ENCODE results near the gene ANKRD6. TPM values are rescaled to one million over a fixed set of nuclear protein-coding genes. Genes with fewer than 3 reads are reported as not detected.

The ANKRD6 gene
- total RNA-seq, 4 donors from 2014 or later = 2.7 to 9.4 (median 6.6) TPM

GRCh38 chr6:89662659-89663223, 229.8 kb downstream of the ANKRD6 start:
- 64 to 66% methylated on average over 3 to 4 of the region's 4 CpGs for WGBS, 2 donors (ENCODE audit: low coverage in 1 of 2)
- Histone ChIP-seq H3K36me3 (peaks cover 0 to 43% (median 7%) of the 10 kb centered on the region in 4 donors), H3K4me3 (no peak overlapping the region), H3K9me3 (no peaks in the 10 kb centered on the region), H3K4me1 (peaks cover 0 to 12% (median 0%) of the 10 kb centered on the region in 4 donors), H3K27ac (peak overlapping the region in 3 of 4 donors; percentile 14 to 51 (median 43)), H3K27me3 (no peaks in the 10 kb centered on the region)
- TF ChIP-seq POLR2A (IDR thresholded peaks at IDR 0.05) (no peak), POLR2AphosphoS5 (IDR thresholded peaks at IDR 0.05) (peak in 1 of 3 donors; percentile 30)
- intact Hi-C loops (cut with DNase I; ENCODE audit: low total_unique reads) = no loop called here
- peak; percentile 24 for DNase-seq
- in situ Hi-C loops (cut with MboI; ENCODE audit: low pct_ligation_motif_present in 1 of 4, low pct_unique_long_range_greater_than_20kb in 1 of 4, low sequenced_read_pairs in 3 of 4) = no loop called here

GRCh38 chr6:89667872-89668556, 235.1 kb downstream of the ANKRD6 start:
- 87 to 92% methylated on average over 5 of the region's 5 CpGs for WGBS, 2 donors (ENCODE audit: low coverage in 1 of 2)
- Histone ChIP-seq H3K27me3 (no peaks in the 10 kb centered on the region), H3K4me3 (no peak overlapping the region), H3K4me1 (peaks cover 0 to 2% (median 0%) of the 10 kb centered on the region in 4 donors), H3K9me3 (no peaks in the 10 kb centered on the region), H3K27ac (no peak overlapping the region), H3K36me3 (peaks cover 0 to 49% (median 22%) of the 10 kb centered on the region in 4 donors)
- DNase-seq = no peak
- intact Hi-C loops (cut with DNase I; ENCODE audit: low total_unique reads) = no loop called here
- in situ Hi-C loops (cut with MboI; ENCODE audit: low pct_ligation_motif_present in 1 of 4, low pct_unique_long_range_greater_than_20kb in 1 of 4, low sequenced_read_pairs in 3 of 4) = no loop called here
- TF ChIP-seq POLR2AphosphoS5 (IDR thresholded peaks at IDR 0.05) (no peak), POLR2A (IDR thresholded peaks at IDR 0.05) (no peak), EP300 (IDR thresholded peaks at IDR 0.05; ENCODE audit: low read depth) (no peak), CTCF (IDR thresholded peaks at IDR 0.05) (no peak)

GRCh38 chr6:89669002-89669401, 236.1 kb downstream of the ANKRD6 start:
- intact Hi-C loops (cut with DNase I; ENCODE audit: low total_unique reads) (no loop called here), in situ Hi-C loops (cut with MboI; ENCODE audit: low pct_ligation_motif_present in 1 of 4, low pct_unique_long_range_greater_than_20kb in 1 of 4, low sequenced_read_pairs in 3 of 4) (no loop called here)
- H3K4me1 ChIP-seq = no peaks in the 10 kb centered on the region
- no peak overlapping the region for H3K27ac ChIP-seq
- TF ChIP-seq POLR2A (IDR thresholded peaks at IDR 0.05) (no peak), POLR2AphosphoS5 (IDR thresholded peaks at IDR 0.05) (no peak), CTCF (IDR thresholded peaks at IDR 0.05) (no peak), EP300 (IDR thresholded peaks at IDR 0.05; ENCODE audit: low read depth) (no peak)
- H3K9me3 ChIP-seq = no peaks in the 10 kb centered on the region
- no peak for DNase-seq
- H3K27me3 ChIP-seq = no peaks in the 10 kb centered on the region
- 79 to 84% methylated on average over 6 of the region's 6 CpGs for WGBS, 2 donors (ENCODE audit: low coverage in 1 of 2)
- H3K4me3 ChIP-seq = no peak overlapping the region
- H3K36me3 ChIP-seq = peaks cover 0 to 53% (median 26%) of the 10 kb centered on the region in 4 donors

- Histone ChIP-seq H3K4me3 (no peak overlapping the region), H3K36me3 (peaks cover 0 to 66% (median 23%) of the 10 kb centered on the region in 4 donors), H3K27me3 (no peaks in the 10 kb centered on the region), H3K27ac (no peak overlapping the region), H3K4me1 (no peaks in the 10 kb centered on the region), H3K9me3 (no peaks in the 10 kb centered on the region)
- WGBS, 2 donors (ENCODE audit: low coverage in 1 of 2) = 91 to 95% methylated on average over 7 of the region's 7 CpGs
- DNase-seq = no peak
- in situ Hi-C loops (cut with MboI; ENCODE audit: low pct_ligation_motif_present in 1 of 4, low pct_unique_long_range_greater_than_20kb in 1 of 4, low sequenced_read_pairs in 3 of 4) (no loop called here), intact Hi-C loops (cut with DNase I; ENCODE audit: low total_unique reads) (no loop called here)
- no peak for TF ChIP-seq POLR2A (IDR thresholded peaks at IDR 0.05)
- TF ChIP-seq CTCF (IDR thresholded peaks at IDR 0.05) = no peak
- no peak for TF ChIP-seq EP300 (IDR thresholded peaks at IDR 0.05; ENCODE audit: low read depth)
These were observed 238.1 kb downstream of the ANKRD6 start for GRCh38 chr6:89670935-89671565.
